GM20431 (cell line): ENCODE results near the gene PDE4D.

ENCODE experiments used
- in situ Hi-C: fragments of 300-500 bp; cut with MseI, MboI; formaldehyde crosslinking; loops from one replicate; pipeline ENCODE4 v1.15.0; 2020; ENCODE audit warnings: low sequenced_read_pairs; ENCODE audit not compliant: unreplicated experiment

Gene PDE4D

GRCh38 chr5:59673438-59674058 lies 220.0 kb downstream of the PDE4D start:
- in situ Hi-C loops = loop anchor here (25.0 kb wide), 1 partner anchor 286 kb away; no protein-coding TSS in a partner anchor

GRCh38 chr5:59666440-59667068 lies 227.0 kb downstream of the PDE4D start:
- in situ Hi-C loops = loop anchor here (10.0 to 25.0 kb wide), 2 partner anchors 172 to 279 kb away; no protein-coding TSS in a partner anchor

- in situ Hi-C loops = loop anchor here (10.0 to 25.0 kb wide), 2 partner anchors 171 to 279 kb away; no protein-coding TSS in a partner anchor
Observed at GRCh38 chr5:59665832-59666203, 227.7 kb downstream of the PDE4D start.

- in situ Hi-C loops = loop anchor here (10.0 to 25.0 kb wide), 2 partner anchors 170 to 278 kb away; no protein-coding TSS in a partner anchor
Observed at GRCh38 chr5:59665086-59665831, 228.3 kb downstream of the PDE4D start.

GRCh38 chr5:59661954-59662615 lies 231.4 kb downstream of the PDE4D start:
- in situ Hi-C loops = loop anchor here (10.0 to 25.0 kb wide), 2 partner anchors 167 to 275 kb away; no protein-coding TSS in a partner anchor

- in situ Hi-C loops = loop anchor here (10.0 to 25.0 kb wide), 2 partner anchors 167 to 274 kb away; no protein-coding TSS in a partner anchor
Observed at GRCh38 chr5:59661311-59661710, 232.2 kb downstream of the PDE4D start.

GRCh38 chr5:59660737-59661136 lies 232.8 kb downstream of the PDE4D start:
- in situ Hi-C loops = loop anchor here (10.0 to 25.0 kb wide), 2 partner anchors 166 to 273 kb away; no protein-coding TSS in a partner anchor

GRCh38 chr5:59656351-59657254 lies 236.9 kb downstream of the PDE4D start:
- in situ Hi-C loops = loop anchor here (25.0 kb wide), 1 partner anchor 269 kb away; no protein-coding TSS in a partner anchor

- in situ Hi-C loops = loop anchor here (25.0 kb wide), 1 partner anchor 268 kb away; no protein-coding TSS in a partner anchor
Observed at GRCh38 chr5:59655693-59656309, 237.7 kb downstream of the PDE4D start.

GRCh38 chr5:59654691-59655090 lies 238.8 kb downstream of the PDE4D start:
- in situ Hi-C loops = loop anchor here (25.0 kb wide), 1 partner anchor 267 kb away; no protein-coding TSS in a partner anchor

GRCh38 chr5:59652449-59652848 lies 241.1 kb downstream of the PDE4D start:
- in situ Hi-C loops = loop anchor here (25.0 kb wide), 1 partner anchor 265 kb away; no protein-coding TSS in a partner anchor

GRCh38 chr5:59648949-59649921 lies 244.3 kb downstream of the PDE4D start:
- in situ Hi-C loops = no loop called here

GRCh38 chr5:59648038-59648831 lies 245.3 kb downstream of the PDE4D start:
- in situ Hi-C loops = no loop called here

- in situ Hi-C loops = no loop called here
Observed at GRCh38 chr5:59645380-59645779, 248.1 kb downstream of the PDE4D start.

- in situ Hi-C loops = no loop called here
Observed at GRCh38 chr5:59640411-59640810, 253.1 kb downstream of the PDE4D start.

GRCh38 chr5:59637884-59638580 lies 255.5 kb downstream of the PDE4D start:
- in situ Hi-C loops = no loop called here
